Measurements from ENCODE around the gene TSPAN19.

The TSPAN19 gene

GRCh38 chr12:84998341-84998740 lies 37.7 kb downstream of the TSPAN19 start:
- no peak for FAIRE-seq

- no peak for FAIRE-seq
Observed at GRCh38 chr12:84996759-84997158, 39.3 kb downstream of the TSPAN19 start.

- no peak for FAIRE-seq
Observed at GRCh38 chr12:84995641-84996040, 40.4 kb downstream of the TSPAN19 start.

GRCh38 chr12:84994426-84994825 lies 41.7 kb downstream of the TSPAN19 start:
- FAIRE-seq = no peak

- no peak for FAIRE-seq
Observed at GRCh38 chr12:84986586-84986985, 49.5 kb downstream of the TSPAN19 start.

- FAIRE-seq = no peak
Observed at GRCh38 chr12:84986117-84986516, 50.0 kb downstream of the TSPAN19 start.

GRCh38 chr12:84983289-84983688 lies 52.8 kb downstream of the TSPAN19 start:
- no peak for FAIRE-seq

- no peak for FAIRE-seq
Observed at GRCh38 chr12:84982888-84983287, 53.2 kb downstream of the TSPAN19 start.

GRCh38 chr12:84978921-84979320 lies 57.2 kb downstream of the TSPAN19 start:
- no peak for FAIRE-seq

- no peak for FAIRE-seq
Observed at GRCh38 chr12:84976133-84976532, 59.9 kb downstream of the TSPAN19 start.

- no peak for FAIRE-seq
Observed at GRCh38 chr12:84974155-84974815, 61.8 kb downstream of the TSPAN19 start.

- no peak for FAIRE-seq
Observed at GRCh38 chr12:84973026-84973425, 63.1 kb downstream of the TSPAN19 start.

GRCh38 chr12:84969226-84969625 lies 66.9 kb downstream of the TSPAN19 start:
- FAIRE-seq = no peak
